Nephron progenitor cell (in vitro differentiated cells): ENCODE data around the gene IL1R2.

ENCODE experiments used
- DNase-seq: peaks from one replicate; pipeline ENCODE4 v3.0.0; 2021
- H3K27ac Mint-ChIP-seq: 2 replicates; pipeline ENCODE4 v1.8.0; 2021; ENCODE audit warnings: mild to moderate bottlenecking, moderate library complexity, mixed read lengths
- H3K27me3 Mint-ChIP-seq: 2 replicates; pipeline ENCODE4 v1.8.0; 2021; ENCODE audit warnings: mild to moderate bottlenecking, low read depth, mixed read lengths; ENCODE audit not compliant: poor library complexity
- H3K36me3 Mint-ChIP-seq: 2 replicates; pipeline ENCODE4 v1.8.0; 2021; ENCODE audit warnings: low read depth, mixed read lengths
- H3K4me1 Mint-ChIP-seq: 2 replicates; pipeline ENCODE4 v1.8.0; 2021; ENCODE audit warnings: mixed read lengths
- H3K4me3 Mint-ChIP-seq: 2 replicates; pipeline ENCODE4 v1.8.0; 2021; ENCODE audit warnings: mild to moderate bottlenecking, moderate library complexity, mixed read lengths
- H3K9me3 Mint-ChIP-seq: 2 replicates; pipeline ENCODE4 v1.8.0; 2021; ENCODE audit warnings: mild to moderate bottlenecking, moderate library complexity, mixed read lengths
- CTCF ChIP-seq: fragments of 200-600 bp; sonication (generic); IDR thresholded peaks from 2 replicates; pipeline ENCODE4 v1.5.0; 2021; ENCODE audit warnings: antibody characterized with exemption

IL1R2 gene

GRCh38 chr2:101951296-101951695 is 40.5 kb upstream of the IL1R2 start:
- H3K9me3 Mint-ChIP-seq = peaks cover 29% of the 10 kb centered on the region
- peaks cover 3% of the 10 kb centered on the region for H3K27me3 Mint-ChIP-seq
- TF ChIP-seq CTCF = no peak
- no peak for DNase-seq
- H3K27ac Mint-ChIP-seq = no peak overlapping the region
- no peak overlapping the region for H3K4me3 Mint-ChIP-seq
- H3K36me3 Mint-ChIP-seq = no peaks in the 10 kb centered on the region
- H3K4me1 Mint-ChIP-seq = peaks cover 6% of the 10 kb centered on the region

GRCh38 chr2:101952551-101952950 is 39.2 kb upstream of the IL1R2 start:
- peaks cover 3% of the 10 kb centered on the region for H3K27me3 Mint-ChIP-seq
- H3K4me1 Mint-ChIP-seq = no peaks in the 10 kb centered on the region
- H3K9me3 Mint-ChIP-seq = peaks cover 35% of the 10 kb centered on the region
- H3K4me3 Mint-ChIP-seq = no peak overlapping the region
- no peak for TF ChIP-seq CTCF
- H3K27ac Mint-ChIP-seq = no peak overlapping the region
- no peaks in the 10 kb centered on the region for H3K36me3 Mint-ChIP-seq
- DNase-seq = no peak

- DNase-seq = no peak
- H3K27me3 Mint-ChIP-seq = peaks cover 3% of the 10 kb centered on the region
- peaks cover 26% of the 10 kb centered on the region for H3K9me3 Mint-ChIP-seq
- H3K4me1 Mint-ChIP-seq = peaks cover 8% of the 10 kb centered on the region
- H3K36me3 Mint-ChIP-seq = no peaks in the 10 kb centered on the region
- no peak for TF ChIP-seq CTCF
- H3K4me3 Mint-ChIP-seq = no peak overlapping the region
- H3K27ac Mint-ChIP-seq = no peak overlapping the region
These were observed 35.0 kb upstream of the IL1R2 start for GRCh38 chr2:101956465-101957438.

GRCh38 chr2:101958061-101958460 is 33.7 kb upstream of the IL1R2 start:
- Mint-ChIP-seq H3K27me3 (no peaks in the 10 kb centered on the region), H3K27ac (no peak overlapping the region), H3K4me3 (no peak overlapping the region), H3K9me3 (peaks cover 21% of the 10 kb centered on the region), H3K36me3 (no peaks in the 10 kb centered on the region), H3K4me1 (peaks cover 21% of the 10 kb centered on the region)
- TF ChIP-seq CTCF = no peak
- DNase-seq = no peak

DNA sequence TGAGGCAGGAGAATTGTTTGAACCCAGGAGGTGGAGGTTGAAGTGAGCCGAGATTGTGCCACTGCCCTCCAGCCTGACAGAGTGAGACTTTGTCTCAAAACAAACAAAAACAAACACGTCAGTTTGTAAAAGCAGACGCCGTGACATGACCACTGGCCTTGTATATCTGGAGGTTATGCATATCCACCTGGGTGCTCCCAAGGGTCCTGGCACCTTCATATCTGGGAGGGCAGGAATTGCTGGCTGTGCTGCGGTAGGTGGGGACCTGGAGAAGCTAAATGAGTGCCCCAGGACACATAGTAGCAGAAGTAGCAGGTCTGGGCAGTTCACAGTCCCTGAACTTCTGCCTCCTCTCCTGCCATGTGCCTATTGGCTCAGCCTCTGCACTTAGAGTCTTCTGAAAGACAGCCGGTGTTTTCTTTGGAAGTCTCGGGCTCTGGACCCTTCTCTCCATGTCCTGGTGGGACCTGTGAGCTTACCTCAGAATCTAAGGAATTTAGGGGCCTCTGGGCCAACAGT is 30.9 kb upstream of the IL1R2 start:
- H3K27me3 Mint-ChIP-seq = no peaks in the 10 kb centered on the region
- H3K4me1 Mint-ChIP-seq = peaks cover 42% of the 10 kb centered on the region
- no peak for TF ChIP-seq CTCF
- H3K4me3 Mint-ChIP-seq = no peak overlapping the region
- peaks cover 21% of the 10 kb centered on the region for H3K9me3 Mint-ChIP-seq
- no peak for DNase-seq
- H3K27ac Mint-ChIP-seq = no peak overlapping the region
- H3K36me3 Mint-ChIP-seq = no peaks in the 10 kb centered on the region
